Lower leg skin (tissue), 4 donors: Measurements from ENCODE around the gene CHST5. TPM values are rescaled to one million over a fixed set of nuclear protein-coding genes. Genes with fewer than 3 reads are reported as not detected.
"Not testable (repeated sequence)": the region's sequence is repeated elsewhere in the genome, so short reads cannot be mapped to it uniquely, and the experiment has no call there.

Source experiments
- DNase-seq, 2 donors: peaks; one replicate each; pipeline ENCODE4 v3.0.0-alpha.2; 2019; ENCODE audit warnings: low spot score in 2 of 2
- H3K4me3 ChIP-seq: fragments of 200-600 bp; sonication (generic); 2 replicates; pipeline ENCODE4 v1.5.1; 2017; ENCODE audit warnings: mild to moderate bottlenecking, low read depth; ENCODE audit not compliant: poor library complexity, severe bottlenecking
- POLR2A ChIP-seq, 2 donors: fragments of 450-650 bp; IDR thresholded peaks; one replicate each; pipeline ENCODE4 v1.6.1; 2016 to 2017; ENCODE audit warnings: antibody characterized with exemption in 2 of 2, mild to moderate bottlenecking in 1 of 2, moderate library complexity in 1 of 2
- WGBS, 2 donors: methylation state at CpG; one replicate each; pipeline ENCODE4 v1.1.5; 2018; 5-methylcytosine and 5-hydroxymethylcytosine counted together
- intact Hi-C: fragments of 100-400 bp; cut with DNase I; formaldehyde crosslinking; loops from one replicate; pipeline ENCODE4 v1.15.0; 2023; ENCODE audit warnings: low total_unique reads
- total RNA-seq, 4 donors: library from RNA; depleted of rRNA; stranded (reverse); fragments of >200 nt; gene quantifications; one replicate each; pipeline ENCODE4 v1.1.0, GENCODE V29; 2016
- TF ChIP-seq, protein P1 (sequence below), 3 donors: fragments of 450-650 bp; IDR thresholded peaks; one replicate each; pipeline ENCODE4 v1.5.1; 2016; ENCODE audit warnings: antibody characterized with exemption in 3 of 3, mild to moderate bottlenecking in 3 of 3, moderate library complexity in 2 of 3

CHST5 gene
- total RNA-seq, 4 donors from 2014 or later = 0.83 TPM; not detected in 3

DNA sequence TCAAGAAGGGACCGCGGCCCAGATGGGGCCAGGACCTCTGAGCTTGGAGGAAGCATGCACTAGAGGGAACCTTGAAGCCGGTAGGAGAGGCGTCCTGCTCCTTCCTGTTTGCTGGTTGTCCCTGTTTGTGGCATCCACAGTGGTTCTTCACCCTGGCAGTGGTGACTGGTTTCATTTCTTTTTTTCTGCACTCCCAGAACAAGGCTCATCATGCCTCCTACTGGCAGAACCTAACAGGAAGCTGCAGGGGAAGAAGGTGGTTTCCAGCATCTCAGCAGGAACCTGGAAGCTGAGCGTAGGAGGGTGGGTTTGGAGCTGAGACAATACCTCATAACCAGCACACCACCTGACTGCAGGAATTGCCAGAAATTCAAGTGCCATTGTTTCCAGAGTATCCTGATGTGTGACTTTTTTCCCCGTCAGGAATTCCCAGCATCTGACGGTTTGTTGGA lies 14.3 kb upstream of the CHST5 start:
- DNase-seq = peak in 1 of 2 donors; percentile 52
- intact Hi-C loops = no loop called here
- H3K4me3 ChIP-seq = no peak overlapping the region
- no peak for TF ChIP-seq POLR2A (IDR thresholded peaks at IDR 0.05)
- TF ChIP-seq, protein P1, sequence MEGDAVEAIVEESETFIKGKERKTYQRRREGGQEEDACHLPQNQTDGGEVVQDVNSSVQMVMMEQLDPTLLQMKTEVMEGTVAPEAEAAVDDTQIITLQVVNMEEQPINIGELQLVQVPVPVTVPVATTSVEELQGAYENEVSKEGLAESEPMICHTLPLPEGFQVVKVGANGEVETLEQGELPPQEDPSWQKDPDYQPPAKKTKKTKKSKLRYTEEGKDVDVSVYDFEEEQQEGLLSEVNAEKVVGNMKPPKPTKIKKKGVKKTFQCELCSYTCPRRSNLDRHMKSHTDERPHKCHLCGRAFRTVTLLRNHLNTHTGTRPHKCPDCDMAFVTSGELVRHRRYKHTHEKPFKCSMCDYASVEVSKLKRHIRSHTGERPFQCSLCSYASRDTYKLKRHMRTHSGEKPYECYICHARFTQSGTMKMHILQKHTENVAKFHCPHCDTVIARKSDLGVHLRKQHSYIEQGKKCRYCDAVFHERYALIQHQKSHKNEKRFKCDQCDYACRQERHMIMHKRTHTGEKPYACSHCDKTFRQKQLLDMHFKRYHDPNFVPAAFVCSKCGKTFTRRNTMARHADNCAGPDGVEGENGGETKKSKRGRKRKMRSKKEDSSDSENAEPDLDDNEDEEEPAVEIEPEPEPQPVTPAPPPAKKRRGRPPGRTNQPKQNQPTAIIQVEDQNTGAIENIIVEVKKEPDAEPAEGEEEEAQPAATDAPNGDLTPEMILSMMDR (IDR thresholded peaks at IDR 0.05) = no peak
- 60 to 69% methylated on average over 7 of the region's 7 CpGs for WGBS, 2 donors

GRCh38 chr16:75548456-75548855 lies 12.5 kb upstream of the CHST5 start:
- WGBS, 2 donors = 95 to 96% methylated on average over 9 of the region's 9 CpGs
- peak in 1 of 2 donors; percentile 60 for DNase-seq
- H3K4me3 ChIP-seq = not testable (repeated sequence)
- intact Hi-C loops = loop anchor here (5.0 kb wide), 1 partner anchor 81 kb away; no protein-coding TSS in a partner anchor

DNA sequence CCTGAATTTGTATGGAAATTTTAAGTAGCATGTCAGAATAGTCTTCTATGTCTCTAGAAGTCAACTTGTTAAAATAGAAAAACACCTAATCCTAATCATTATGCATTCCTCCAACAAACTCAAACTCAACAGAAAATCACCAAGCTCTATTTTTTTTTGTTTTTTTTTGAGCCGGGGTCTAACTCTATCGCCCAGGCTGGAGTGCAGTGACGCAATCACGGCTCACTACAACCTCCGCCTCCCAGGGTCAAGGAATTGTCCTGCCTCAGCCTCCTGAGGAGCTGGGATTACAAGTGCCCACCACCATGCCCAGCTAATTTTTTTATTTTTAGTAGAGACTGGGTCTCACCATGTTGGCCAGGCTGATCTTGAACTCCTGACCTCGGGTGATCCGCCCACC lies 10.4 kb upstream of the CHST5 start:
- WGBS, 2 donors = 88 to 97% methylated on average over 7 of the region's 7 CpGs
- peak in 1 of 2 donors; percentile 52 for DNase-seq
- intact Hi-C loops = loop anchor here (5.0 kb wide), 1 partner anchor 79 kb away; no protein-coding TSS in a partner anchor
- no peak overlapping the region for H3K4me3 ChIP-seq
- TF ChIP-seq, protein P1 (IDR thresholded peaks at IDR 0.05) = no peak
- TF ChIP-seq POLR2A (IDR thresholded peaks at IDR 0.05) = no peak

DNA sequence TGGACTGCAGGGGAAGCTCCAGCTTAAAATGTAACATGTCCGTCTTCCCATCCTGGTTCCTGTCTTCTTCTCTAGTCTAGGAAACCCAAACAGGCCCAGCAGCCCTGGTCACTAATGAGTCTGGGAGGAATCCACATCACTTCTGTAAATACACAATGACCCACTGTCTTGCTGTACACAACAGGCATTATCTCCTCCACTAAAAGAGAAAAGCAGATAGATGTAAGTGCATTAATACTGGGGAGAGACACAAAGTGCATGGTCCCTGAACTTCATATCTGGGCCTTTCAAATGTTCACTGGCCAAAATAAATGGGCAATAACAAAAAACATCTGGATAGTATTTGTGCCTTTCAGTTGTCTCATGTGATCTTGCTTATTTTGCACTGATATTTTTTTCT lies 10.0 kb upstream of the CHST5 start:
- 100% methylated on average over 1 of the region's 1 CpG for WGBS, 2 donors

DNA sequence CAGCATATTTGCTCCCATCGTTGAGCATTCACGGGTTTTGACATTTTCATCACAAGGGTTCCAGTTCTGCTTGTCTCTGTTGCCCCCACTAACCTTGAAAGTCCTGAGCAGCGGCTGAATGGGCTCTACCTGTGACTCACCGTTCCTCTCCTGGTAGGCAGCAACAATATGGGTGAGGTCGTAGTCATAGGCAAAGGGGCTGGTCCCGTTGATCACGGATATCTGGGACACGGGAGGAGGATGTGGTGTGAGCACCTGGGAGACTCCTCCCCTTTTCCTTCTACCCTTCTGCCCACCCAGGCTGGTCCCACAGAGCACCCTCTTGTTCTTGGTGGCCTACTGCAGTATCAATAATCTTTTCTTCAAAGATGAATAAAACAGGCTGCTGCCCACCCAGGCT lies 6.6 kb upstream of the CHST5 start:
- WGBS, 2 donors = 93 to 94% methylated on average over 8 of the region's 8 CpGs
- intact Hi-C loops = not testable (repeated sequence)
- peak in 1 of 2 donors; percentile 52 for DNase-seq

More for the DNA sequence above, 10.0 kb upstream of the CHST5 start:
- DNase-seq, H3K4me3 ChIP-seq: not testable (repeated sequence)
- intact Hi-C loops = loop anchor here (5.0 kb wide), 1 partner anchor 79 kb away; no protein-coding TSS in a partner anchor

DNA sequence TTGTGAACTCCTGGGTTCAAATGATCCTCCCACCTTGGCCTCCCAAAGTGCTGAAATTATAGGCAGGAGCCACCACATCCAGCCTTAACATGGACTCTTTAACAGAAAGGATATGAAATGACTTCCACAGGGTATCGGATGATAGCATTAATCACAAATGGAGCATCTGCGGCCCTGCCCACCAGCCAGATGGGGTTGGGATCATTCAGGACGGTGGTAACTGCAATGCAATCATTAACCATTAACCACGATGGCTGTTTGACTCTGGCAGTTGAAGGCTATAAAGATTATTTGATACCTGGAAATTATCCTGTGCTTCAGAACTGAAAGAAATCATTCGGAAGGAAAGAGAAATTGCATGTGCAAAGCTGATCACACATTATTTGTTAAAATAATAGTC lies 5.3 kb upstream of the CHST5 start:
- 87 to 88% methylated on average over 5 of the region's 5 CpGs for WGBS, 2 donors
- intact Hi-C loops = no loop called here
- H3K4me3 ChIP-seq = no peak overlapping the region
- TF ChIP-seq, protein P1 (IDR thresholded peaks at IDR 0.05) = no peak
- no peak for TF ChIP-seq POLR2A (IDR thresholded peaks at IDR 0.05)
- DNase-seq = no peak

More for the DNA sequence above, 6.6 kb upstream of the CHST5 start:
- H3K4me3 ChIP-seq = not testable (repeated sequence)

GRCh38 chr16:75538882-75539565 lies 3.1 kb upstream of the CHST5 start:
- intact Hi-C loops, H3K4me3 ChIP-seq: not testable (repeated sequence)
- peak in 1 of 2 donors; percentile 39 for DNase-seq
- WGBS, 2 donors = 82 to 89% methylated on average over 6 to 9 of the region's 10 CpGs

- TF ChIP-seq, protein P1 (IDR thresholded peaks at IDR 0.05) = no peak
- TF ChIP-seq POLR2A (IDR thresholded peaks at IDR 0.05) = no peak
- intact Hi-C loops = no loop called here
- DNase-seq = no peak
- 89 to 91% methylated on average over 4 of the region's 4 CpGs for WGBS, 2 donors
- no peak overlapping the region for H3K4me3 ChIP-seq
Measured at GRCh38 chr16:75537776-75538175, 1.9 kb upstream of the CHST5 start.
